ELF-1 (cell line): ENCODE results near the gene GZMB.
"Not testable (repeated sequence)": the region's sequence is repeated elsewhere in the genome, so short reads cannot be mapped to it uniquely, and the experiment has no call there.

ENCODE experiments used
- DNase-seq: peaks from one replicate; pipeline ENCODE4 v3.0.0-alpha.2; 2016; ENCODE audit warnings: low read depth, low spot score

GZMB gene

DNA sequence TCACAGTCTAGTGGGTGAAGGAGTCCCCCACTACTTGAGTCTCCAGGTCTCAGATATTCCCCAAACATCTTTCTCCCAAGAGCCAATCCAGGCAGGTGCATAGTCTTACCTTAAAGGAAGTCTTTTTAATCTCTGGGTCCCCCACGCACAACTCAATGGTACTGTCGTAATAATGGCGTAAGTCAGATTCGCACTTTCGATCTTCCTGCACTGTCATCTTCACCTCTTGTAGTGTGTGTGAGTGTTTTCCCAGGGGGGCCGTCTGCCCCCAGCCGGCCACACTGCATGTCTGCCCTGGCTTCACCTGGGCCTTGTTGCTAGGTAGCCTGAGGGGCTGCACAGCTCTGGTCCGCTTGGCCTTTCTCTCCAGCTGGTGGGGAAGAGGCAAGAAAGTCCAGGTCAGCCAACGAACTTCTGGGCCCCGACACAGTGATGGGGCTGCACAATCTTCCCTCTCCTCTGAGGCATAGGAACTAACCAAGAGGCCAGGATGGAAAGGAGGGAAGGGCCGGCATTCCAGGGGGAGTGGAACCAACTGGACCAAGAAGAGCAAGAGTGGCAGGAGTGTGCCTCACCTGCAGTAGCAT, 2.1 kb downstream of the GZMB start:
- no peak for DNase-seq

DNA sequence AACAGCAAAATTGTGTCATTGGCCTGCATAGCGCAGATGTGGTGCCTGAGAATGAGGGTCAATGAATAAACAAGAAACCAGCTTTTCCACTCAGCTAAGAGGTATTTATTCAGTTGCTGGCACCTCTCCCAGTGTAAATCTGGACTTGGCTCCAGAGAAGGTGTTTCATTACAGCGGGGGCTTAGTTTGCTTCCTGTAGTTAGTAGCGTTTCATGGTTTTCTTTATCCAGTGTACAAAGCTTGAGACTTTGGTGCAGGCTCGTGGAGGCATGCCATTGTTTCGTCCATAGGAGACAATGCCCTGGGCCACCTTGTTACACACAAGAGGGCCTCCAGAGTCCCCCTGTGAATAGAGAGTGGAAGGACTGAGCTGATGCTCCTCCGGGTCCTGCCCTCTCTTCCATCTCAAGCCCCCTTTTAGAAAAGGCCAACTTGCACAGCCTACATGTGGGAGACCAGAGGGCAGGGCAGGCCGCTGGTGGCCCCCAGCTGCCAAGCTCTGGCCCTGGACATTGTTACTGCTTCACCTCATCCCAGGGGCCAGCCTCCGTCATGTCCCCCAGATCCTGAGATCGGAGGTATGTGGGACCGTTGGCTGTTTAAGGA, 3.0 kb downstream of the GZMB start:
- DNase-seq = no peak

DNA sequence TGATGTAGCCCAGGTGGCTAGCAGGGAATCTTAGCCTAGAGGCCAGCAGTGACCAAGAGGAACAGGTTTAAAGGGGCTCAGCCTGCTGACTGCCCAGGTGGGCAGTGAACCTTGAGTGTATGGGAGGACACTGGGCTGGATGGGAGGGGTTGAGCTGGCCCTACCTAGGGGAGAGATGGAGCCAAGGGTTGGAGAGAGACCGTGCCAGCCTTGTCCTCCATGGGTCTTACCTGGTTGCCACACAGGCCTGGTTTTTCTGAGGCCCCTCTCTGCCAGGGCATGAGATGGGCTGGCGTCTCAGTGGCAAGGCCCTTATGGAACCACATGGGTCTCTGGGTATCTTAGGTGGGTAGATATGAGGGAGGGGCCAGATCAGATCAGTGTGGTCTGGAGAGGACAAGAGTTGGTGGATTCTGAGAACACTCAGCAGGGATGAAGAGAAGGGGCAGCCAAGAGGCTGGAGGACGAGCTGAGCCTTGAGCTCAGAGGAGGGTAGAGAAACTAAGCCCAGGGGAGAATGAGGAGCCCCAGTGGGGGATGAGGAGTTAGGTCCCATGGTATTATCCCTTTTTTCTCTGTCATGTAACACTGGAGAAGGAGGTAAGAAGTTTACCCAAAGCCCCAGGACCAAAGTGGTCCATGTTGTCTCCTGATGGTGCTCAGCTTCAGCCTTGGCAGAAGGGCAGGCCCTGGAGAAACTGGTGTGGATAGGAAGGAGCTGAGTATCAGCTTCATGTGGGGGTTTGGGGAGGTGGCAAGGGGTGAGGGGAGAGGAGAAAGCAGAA, 3.7 kb downstream of the GZMB start:
- DNase-seq = no peak

DNA sequence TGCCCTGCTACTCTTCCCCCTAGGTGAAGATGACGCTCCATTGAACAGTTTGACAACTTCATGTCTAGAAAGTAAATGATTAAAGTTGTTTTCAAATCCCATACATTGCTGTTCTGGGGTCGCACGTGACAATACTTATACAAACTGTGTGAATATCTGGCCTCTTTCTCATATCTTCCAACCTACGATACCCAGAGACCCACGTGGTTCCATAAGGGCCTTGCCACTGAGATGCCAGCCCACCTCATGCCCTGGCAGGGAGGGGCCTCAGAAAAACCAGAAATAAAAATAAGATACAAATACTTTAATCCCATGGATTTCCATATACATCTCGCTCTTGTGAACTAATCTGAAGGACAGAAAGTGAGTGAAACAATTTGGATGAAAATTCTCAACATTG, 4.5 kb downstream of the GZMB start:
- DNase-seq = no peak

DNA sequence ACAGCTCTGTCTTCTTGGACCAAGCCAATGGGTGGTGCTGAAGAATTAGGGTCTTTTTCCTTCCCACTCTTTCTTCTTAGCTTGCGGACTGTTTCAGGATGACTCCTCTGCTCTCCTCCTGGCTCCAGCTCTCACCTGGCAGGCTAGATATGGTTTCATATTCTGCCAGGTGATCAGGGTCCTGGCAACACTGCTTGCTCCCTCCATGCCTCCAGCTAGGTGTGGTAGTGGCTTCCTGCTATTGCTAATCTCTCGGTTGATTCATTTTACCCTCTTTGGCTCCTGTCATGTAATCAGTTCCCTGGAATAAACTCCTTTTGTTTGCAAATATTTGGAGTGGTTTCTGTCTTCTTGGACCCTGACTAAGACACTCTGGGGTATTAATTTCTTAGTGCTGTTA, 20.2 kb downstream of the GZMB start:
- no peak for DNase-seq

DNA sequence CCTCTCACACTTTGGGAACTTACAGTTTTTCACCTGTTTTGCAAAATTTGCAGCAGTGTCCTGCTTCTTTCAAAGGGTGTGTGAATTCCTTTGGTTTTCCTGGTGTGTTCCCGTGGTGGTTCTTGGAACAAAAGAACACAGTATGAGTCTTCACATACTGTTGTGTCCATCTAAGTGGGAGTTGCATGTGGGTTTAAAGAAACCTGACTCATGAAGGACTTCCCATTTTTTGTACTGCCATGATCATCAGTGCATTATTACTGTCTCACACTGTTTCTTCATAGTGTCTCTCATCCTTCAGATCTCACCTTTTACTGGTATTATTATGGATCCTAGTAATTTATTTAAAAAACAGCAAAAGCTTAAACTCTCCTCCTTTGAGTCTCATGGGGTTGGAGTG, 20.7 kb downstream of the GZMB start:
- DNase-seq = no peak

DNA sequence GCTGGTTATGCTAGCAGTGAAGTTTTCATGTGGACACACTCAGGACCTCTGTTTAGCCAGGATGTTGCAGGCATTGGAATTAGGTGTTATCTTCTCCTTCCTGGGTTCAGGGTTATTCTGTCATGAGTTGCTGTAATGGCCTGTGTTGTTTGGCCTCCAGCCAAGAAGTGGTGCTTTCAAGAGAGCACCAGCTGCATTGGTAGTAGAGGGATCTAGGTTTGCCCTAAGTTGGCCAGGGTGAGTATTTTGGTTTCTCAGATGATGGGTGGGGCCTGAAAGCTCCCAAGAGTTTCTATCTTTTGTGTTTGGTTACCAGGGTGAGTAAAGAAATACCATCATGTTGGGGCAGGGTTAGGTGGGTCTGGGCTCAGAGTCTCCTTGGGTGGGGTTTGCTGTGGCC, 21.8 kb downstream of the GZMB start:
- no peak for DNase-seq

DNA sequence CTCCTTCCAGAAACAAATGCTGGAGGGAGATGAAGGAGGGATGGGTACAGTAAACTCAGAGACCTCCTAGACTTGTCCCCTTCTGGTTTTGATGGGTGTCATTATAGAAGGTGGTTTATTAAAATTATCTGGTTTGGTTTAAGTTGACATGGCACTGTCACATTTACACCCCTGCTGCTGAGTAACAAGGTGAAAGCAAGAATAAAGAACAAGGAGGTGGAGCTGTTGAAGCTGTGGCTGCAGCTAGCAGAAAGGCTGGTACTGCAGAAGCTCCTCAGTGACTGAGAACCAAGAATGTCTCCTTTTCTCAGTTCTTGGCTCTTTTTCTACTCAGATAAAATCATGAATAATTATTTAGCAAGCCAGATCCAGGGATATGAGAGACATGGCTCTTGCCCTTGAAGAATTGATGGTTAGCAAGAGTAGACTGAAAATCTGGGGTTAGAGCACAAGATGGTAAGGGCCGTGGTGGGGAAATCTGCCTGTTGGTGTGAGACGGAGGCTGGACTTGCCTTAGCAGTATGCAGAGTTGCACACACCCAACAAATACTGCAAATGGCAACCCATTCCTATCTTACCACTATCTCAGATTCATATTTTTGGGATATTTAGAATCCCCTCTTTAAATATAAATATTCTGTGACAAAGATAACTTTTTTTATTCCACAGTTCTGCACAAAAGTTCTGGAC, 24.2 kb downstream of the GZMB start, which contains the start of gene GZMH:
TSS of gene GZMH (minus strand) at position 31 of the 690 bp plus-strand sequence. CDS start 72 bp downstream, outside the sequence.
- no peak for DNase-seq

DNA sequence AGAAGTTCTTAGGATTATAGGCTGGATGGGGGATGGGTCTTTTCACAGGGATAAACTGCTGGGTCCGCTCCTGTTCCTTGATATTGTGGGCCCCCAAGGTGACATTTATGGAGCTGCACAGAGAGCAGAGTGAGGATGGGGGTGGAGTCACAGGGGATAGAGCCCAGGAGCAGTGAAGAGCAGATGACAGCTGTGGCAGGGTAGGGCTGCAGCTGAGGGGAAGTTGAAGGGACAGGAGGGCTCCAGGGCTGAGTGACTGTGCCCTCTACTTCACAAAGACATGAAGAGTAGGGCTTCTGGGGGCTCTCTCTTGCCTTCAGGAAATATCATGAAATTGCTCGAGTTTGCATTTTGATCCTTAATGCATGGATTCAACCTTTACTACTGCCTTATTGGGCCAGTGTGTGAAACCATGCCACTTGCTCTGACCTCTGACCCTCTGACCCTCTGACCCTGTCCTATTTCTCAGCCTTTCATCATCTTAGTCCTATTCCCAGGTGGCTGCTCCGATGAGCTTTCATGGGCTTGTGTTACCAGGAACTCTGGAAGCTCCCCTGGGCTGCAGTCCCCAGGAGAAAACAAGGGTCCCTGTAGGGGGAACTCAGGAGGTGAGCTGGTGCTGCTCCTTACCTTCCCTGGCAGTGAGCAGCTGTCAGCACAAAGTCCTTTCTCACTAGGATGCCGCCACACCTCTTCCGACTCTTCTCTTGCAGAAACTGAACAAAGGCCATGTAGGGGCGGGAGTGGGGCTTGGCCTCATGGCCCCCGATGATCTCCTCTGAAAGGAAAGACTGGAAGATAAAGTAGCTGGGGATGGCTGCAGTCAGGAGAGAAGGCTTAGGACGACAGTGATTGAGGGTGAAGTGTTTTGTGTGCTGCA, 26.1 kb downstream of the GZMB start:
- no peak for DNase-seq

DNA sequence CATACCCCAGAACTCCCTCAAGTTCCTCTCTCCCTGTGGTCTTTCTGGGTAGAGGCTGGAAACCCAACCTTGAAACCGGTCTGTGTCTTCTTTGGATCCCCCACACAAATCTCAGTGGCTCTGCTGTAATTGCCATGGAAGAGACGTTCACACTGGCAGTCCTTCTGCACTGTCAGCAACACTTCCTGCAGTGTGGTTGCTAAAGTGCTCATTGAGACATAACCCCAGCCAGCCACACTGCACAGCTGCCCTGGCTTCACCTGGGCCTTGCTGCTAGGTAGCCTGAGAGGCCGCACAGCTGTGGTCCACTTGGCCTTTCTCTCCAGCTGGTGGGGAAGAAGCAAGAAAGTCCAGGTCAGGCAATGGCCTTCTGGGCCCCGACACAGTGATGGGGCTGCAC, 26.9 kb downstream of the GZMB start:
- DNase-seq = no peak

DNA sequence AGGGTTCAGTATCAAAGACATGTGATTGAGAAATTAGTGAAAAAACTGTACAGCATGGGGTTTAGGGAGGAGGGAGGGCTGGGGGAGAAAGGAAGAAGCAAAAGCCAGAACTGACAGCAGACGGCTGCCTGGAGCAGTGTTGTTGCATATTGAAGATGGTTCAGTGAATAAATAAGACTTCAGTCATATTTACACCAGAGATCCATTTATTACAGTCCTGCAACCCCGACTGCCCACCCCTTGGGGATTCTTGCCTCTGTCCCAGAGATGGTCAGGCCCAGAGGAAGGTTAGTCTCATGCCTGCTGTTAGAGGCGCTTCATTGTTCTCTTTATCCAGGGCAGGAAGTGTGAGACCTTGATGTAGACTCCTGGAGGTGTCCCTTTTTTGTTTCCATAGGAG, 27.7 kb downstream of the GZMB start:
- no peak for DNase-seq

DNA sequence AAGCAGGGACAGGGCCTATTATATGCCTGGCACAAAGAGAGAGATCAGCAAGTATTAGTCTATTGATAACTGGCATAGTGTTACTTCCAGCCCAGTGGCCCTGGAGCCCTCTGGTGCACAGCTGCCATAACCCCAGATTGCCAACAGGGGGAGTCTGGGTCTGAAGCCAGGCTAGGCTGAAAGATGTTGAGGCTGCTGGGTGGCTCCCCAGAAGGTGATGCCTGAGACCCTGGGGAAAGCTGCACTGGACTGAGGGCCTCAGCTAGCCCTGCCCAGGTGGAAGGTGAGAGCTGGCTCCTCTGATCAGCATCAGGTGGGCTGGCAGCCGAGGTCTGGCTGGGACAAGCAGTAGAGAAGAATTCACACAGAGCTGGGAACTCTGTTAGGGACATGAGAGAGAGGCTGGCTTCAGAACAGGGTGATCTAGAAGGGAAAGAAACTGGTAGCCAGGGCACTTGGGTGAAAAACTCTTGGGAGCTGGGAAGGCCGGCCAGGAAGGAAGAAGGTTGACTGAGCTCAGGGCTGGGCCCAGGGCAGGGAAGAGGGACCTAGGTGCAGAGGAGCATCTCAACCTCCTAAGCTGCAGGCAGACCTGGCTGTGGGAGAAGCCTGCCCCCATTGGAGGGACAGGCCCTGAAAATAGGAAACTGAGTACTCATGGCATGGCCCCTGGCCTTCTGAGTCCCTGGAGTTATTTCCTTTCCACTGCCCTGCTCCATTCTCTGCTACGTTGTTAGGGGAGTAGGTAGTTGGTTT, 28.4 kb downstream of the GZMB start:
- DNase-seq = peak; percentile 37

DNA sequence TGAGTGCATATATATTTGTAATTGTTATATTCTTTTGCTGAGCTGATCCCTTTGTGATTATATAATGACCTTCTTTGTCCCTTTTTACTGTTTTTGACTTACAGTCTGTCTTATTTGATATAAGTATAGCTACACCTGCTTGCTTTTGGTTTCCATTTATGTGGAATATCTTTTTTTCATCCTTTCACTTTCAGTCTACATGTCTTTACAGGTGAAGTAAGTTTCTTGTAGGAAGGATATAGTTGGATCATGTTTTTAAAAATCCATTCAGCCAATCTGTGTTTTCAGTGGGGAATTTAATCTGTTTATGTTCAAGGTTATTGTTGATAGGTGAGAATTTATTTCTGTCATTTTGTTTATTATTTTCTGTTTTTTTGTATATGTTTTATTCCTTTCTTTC, 36.6 kb downstream of the GZMB start:
- DNase-seq = no peak

DNA sequence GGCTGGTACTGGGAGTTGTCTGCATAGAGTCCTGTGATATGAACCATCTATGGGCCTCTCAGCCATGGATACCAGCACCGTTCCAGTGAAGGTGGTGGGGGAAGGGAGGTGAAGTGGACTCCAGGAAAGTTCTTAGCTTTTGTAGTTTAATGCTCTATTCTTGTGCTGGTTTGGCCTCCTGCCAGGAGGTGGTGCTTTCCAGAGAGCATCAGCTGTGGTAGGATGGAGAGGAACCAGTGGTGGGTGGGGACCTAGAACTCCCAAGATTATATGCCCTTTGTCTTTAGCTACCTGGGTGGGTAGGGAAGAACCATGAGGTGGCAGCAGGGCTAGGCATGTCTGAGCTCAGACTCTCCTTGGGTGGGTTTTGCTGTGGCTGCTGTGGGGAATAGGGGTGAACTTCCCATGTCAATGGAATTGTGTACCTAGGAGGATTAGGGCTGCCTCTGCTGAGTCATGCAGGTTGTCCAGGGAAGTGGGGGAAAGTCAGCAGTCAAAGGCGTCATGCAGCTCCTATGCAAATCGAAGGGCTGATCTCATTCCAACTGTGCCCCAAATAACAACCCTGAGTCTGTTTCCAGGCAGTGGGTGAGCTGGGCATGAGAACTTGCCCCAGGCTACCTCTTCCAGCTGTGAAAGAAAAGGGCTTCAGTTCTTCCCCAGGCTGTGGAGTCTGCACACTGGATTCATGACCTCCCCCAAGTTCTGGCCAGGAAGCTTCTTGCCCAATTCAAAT, 38.7 kb downstream of the GZMB start:
- peak; percentile 42 for DNase-seq

DNA sequence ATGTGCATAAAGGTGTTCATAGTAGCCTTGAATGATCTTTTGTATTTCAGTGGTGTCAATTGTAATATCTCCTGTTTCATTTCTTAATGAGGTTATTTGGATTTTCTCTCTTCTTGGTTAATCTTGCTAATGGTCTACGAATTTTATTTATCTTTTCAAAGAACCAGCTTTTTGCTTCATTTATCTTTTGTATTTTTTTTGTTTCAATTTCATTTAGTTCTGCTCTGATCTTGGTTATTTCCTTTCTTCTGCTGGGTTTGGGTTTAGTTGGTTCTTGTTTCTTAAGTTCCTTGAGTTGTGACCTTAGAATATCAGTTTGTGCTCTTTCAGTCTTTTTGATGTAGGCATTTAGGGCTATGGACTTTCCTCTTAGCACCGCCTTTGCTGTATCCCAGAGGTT, 43.0 kb downstream of the GZMB start:
- not testable (repeated sequence) for DNase-seq

DNA sequence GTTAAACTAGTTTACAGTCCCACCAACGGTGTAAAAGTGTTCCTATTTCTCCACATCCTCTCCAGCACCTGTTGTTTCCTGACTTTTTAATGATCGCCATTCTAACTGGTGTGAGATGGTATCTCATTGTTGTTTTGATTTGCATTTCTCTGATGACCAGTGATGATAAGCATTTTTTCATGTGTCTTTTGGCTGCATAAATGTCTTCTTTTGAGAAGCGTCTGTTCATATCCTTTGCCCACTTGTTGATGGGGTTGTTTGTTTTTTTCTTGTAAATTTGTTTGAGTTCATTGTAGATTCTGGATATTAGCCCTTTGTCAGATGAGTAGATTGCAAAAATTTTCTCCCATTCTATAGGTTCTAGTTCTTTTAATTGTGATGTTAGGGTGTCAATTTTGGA, 49.6 kb downstream of the GZMB start:
- DNase-seq = not testable (repeated sequence)
